RPMI7951 (cell line): Measurements from ENCODE around the gene TNFSF8. TPM values are rescaled to one million over a fixed set of nuclear protein-coding genes. Genes with fewer than 3 reads are reported as not detected.

Source experiments
- DNase-seq: peaks from one replicate; pipeline ENCODE4 v3.0.0-alpha.2; 2012; ENCODE audit warnings: low read depth
- total RNA-seq: library from RNA; depleted of rRNA; stranded (reverse); fragments of >200 nt; shearing (Covaris generic); gene quantifications from 2 replicates; pipeline ENCODE4 v1.2.3, GENCODE V29; 2014; rRNA removed

Gene TNFSF8
- total RNA-seq, 1 experiment from 2014 or later: not detected

DNA sequence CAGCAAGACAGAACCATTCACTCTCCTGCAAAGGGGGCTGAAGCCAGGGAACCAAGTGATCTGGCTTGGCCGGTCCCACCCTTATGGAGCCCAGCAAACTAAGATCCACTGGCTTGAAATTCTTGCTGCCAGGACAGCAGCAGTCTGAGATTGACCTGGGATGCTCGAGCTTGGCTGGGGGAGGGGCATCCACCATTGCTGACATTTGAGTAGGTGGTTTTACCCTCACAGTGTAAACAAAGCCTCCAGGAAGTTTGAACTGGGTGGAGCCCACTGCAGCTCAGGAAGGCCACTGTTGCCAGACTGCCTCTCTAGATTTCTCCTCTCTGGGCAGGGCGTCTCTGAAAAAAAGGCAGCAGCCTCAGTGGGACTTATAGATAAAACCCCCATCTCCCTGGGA is 60.5 kb downstream of the TNFSF8 start:
- DNase-seq: no peak

DNA sequence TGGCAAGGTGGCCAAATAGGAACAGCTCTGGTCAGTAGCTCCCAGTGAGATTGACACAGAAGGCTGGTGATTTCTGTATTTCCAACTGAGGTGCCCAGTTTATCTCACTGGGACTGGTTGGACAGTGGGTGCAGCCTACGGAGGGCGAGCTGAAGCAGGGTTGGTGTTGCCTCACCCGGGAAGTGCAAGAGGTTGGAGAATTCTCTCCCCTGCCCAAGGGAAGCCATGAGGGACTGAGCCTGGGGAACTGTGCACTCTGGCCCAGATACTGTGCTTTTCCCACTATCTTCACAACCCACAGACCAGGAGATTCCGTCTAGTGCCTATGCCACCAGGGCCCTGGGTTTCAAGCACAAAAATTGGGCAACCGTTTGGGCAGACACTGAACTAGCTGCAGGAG is 61.0 kb downstream of the TNFSF8 start:
- no peak for DNase-seq

DNA sequence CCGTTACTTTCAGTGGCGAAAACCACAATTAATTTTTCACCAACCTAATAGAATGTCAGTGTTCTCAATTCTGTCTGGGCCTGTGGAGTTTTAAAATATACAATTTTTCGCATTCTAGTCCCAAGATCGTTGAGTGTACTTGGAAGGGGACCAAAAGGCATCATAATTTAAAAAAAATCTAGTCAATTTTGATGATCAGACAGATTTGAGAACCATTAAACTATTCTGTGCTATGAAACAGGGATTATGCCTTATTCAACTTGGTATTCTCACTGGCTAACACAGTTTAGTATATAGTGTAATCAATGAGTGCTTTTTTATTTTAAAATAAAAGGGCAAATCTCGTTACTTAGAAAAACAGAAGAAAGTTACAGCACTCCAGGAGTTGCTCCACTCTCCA is 63.1 kb downstream of the TNFSF8 start:
- DNase-seq: no peak

DNA sequence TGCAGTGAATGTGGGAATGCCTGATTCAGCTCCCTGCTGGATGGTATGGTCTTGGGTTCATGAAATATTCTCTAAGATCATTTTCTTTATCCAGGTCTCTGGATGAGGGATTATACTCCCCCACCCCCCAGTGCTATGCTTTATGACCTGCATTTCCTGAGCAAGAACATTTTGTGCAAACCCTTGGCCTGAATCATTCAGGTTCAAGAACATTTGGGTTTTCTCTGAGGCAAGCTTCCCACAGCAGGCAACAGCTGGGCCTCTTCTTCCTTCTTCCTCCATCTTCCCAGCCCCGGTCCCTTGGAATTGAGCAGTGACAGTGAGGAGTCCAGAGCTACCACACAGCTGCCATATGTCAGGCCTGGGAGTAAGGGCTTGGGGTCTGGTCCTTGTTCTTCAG is 65.9 kb downstream of the TNFSF8 start:
- DNase-seq: no peak

DNA sequence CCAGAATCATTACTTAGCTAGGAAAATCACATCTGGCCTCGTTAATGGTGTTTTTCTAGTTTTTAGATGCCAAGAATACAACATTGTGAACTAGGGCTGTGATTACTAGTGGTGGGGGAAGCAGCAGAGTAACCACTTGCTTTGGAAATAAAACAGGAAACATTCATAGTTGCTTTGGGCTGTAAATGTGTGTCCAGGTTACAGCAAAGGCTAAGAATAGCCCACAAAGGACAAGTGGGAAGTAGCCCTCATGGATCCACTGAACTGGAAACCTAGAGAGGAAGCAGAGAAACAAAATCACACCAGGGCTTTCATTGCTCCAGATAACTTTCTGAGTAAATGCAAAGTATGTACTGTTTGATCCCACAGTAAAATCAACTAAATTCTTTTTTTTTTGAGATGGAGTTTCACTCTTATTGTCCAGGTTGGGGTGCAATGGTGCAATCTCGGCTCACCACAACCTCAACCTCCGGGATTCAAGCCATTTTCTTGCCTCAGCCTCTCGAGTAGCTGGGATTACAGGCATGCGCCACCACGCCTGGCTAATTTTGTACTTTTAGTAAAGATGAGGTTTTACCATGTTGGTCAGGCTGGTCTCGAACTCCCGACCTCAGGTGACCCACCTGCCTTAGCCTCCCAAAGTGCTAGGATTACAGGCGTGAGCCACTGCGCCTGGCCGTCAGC is 68.3 kb downstream of the TNFSF8 start:
- DNase-seq: peak; percentile 36

DNA sequence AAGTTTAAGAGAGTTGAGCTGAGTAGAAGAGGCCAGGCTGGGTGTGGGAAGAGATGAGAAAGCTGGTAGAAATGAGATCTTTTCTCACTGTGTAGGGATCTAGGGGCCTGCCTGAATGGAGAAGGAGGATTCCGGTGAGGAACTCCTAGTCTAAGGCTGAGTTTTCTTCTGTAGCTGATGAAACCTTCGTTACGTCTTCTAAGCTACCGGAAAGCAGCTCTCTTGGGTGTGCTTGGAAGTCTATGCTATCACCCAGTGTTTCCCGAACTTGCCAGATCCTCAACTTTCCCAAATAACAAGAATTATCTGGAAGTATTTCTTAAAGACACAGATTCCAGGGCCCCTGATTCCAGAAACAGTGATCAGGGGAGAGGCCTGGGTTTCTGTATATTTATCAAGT is 69.1 kb downstream of the TNFSF8 start:
- no peak for DNase-seq

DNA sequence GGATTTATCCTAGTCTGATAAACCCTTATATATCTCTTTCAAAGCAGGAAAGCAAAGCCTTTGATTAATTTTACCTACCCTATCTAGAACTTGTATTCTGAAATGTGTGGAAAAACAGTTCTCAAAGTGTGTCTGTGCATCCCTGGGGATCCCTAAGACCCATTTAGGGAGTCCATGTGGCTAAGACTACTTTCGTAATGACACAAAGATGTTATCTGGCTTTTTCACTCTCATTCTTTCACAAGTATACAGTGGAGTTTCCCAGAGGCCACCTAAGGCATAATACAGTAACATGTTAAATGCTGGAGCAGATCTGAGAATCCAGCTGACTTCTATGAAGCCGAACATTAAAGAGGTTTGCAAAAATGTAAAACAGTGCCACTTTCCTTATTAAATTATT is 70.2 kb downstream of the TNFSF8 start:
- DNase-seq: no peak

DNA sequence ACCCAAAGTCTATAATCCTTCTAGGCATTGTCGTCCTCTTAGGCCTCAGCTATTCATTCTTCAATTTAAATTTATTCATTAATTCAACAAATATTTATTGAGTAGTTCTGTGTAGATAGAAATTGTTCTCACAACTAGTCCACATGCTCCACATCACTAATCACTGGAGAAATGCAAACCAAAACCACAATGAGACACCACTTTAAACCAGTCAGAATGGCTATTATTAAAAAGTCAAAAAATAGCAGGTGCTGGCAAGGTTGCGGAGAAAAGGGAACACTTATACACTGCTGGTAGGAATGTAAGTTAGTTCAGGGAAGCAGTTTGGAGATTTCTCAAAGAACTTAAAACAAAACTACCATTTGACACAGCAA is 73.5 kb downstream of the TNFSF8 start:
- no peak for DNase-seq

DNA sequence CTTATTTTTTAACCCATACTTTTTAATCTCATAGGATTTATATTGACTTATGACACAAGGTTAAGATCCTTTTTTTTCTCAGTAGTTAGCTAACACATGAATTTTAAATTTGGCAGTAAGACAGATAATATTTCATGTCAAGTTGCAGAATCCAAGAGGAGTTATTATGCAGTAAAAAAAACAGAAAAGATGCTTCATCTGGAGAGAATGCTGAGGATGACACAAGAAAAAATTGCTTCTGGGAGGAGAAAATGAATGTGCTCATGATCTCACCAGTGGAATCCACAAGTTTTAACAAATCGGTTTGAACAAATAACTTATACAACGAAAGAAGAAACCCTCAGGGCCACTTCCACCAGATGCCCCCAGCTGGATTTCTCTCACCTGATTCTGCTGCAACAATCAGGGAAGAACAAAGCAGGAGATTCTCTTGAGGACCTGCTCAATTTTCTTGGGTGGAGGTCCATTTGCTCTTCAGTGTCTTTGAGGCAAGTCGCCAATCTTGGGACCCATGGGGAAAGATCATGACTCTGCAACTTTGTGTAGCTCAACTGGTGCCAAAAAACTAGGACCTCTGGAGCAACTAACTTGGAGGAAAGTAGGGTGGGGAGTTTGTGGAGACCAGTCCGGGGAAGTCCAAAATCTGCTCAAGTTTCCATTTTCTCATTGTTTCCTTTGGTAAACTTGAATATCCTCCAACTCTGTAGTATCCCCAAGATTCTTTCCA is 74.0 kb downstream of the TNFSF8 start:
- DNase-seq: no peak

DNA sequence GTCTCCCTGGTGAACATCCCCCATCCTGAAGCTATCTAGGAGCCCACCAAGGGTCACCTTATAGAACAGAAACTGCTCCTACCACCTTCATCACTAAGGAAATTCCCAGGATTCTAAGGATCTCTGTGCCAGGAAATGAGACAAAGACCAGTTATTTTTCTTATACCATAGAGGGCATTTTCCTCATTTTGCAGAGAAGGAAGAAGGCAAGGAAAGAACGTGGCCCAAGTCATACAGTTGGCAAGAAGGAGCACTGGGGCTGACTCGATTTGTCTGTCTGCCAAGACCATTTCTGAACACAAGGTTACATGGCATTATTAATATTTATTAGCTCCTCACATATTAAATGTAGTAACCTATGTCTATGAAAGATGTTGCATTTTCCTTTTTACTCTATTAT is 74.9 kb downstream of the TNFSF8 start:
- no peak for DNase-seq

DNA sequence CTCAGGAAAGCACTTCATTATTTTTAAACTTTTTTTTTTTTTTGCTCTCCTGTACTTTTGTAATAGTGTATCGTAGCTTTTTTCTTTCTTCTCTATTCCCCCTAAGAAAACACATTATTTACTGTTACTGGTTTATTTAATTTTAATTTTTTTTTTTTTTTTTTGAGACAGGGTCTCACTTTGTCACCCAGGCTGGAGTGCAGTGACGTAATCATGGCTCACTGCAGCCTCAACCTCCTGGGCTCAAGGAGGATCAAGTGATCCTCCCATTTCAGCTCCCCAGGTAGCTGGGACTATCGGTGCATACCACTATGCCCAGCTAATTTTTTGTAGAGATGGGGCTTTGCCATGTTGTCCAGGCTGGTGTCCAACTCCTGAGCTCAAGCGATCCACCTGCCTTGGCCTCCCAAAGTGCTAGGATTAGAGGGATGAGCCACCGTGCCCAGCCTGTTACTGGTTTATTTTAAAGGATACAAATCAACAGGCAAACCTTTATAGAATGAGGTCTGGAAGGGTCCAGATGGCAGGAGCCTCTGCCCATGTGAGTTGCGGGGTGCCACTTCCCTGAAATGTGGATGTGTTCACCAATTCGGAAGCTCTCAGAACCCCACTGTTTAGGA is 75.5 kb downstream of the TNFSF8 start:
- no peak for DNase-seq

DNA sequence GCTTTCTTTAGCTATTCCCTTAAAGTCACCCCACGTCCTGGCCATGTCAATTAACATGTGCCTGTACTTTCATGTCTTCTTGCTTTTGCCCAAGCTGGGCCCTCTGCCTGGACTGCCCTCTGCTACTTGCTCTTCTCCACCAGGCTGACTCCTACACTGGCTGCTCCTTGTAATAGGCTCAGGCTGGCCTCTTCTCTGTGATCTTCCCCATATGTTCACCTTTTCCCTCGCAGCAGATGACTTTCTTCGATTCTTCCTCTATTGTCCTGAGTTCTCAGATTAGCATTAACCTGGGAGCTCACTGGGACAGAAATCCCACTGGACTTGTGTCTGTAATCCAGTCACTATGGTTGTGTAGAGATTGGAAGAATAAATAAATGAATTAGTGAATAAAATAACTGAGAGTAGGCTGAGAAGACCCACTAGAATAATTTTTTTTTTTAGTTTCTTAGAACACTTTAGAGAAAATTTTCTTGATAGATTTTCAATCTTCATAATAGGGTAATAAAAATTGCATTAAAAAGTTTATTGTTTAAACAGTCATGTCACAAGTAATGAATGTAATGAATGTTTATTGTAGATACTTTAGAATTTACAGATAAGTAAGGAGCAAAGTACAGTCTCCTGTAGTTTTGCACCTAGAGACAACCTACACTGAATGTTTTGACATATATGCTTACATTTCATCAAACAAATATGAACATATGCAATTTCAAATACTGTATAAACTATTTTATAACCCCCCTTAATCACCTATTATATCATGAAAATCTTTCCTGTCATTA is 77.1 kb downstream of the TNFSF8 start:
- DNase-seq: no peak

DNA sequence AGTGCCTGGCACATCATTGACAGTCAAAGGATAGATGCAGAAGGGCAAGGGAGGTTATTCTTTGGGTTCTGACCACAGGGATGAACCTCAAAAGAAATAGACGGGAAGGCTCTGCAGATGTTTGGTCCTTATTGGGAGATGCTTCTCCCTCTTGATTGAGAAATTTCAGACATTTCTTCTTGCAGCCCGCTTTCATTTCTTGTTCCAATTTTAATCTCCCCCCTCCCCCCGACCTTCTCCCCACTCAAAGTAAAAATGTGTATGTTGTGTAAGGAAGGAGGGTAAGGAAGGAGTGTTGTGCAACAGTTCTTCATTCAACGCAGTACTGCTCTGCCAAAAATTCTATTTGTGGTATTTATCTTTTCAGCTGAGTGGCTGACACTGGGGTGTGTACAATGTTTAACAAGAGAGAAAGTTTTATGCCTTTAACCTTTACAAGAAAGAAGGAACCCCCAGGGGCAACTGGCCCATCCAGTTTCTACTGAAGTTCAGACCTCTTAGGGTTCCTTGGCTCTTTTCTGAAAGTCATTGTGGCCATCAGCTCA is 78.3 kb downstream of the TNFSF8 start:
- peak; percentile 21 for DNase-seq

DNA sequence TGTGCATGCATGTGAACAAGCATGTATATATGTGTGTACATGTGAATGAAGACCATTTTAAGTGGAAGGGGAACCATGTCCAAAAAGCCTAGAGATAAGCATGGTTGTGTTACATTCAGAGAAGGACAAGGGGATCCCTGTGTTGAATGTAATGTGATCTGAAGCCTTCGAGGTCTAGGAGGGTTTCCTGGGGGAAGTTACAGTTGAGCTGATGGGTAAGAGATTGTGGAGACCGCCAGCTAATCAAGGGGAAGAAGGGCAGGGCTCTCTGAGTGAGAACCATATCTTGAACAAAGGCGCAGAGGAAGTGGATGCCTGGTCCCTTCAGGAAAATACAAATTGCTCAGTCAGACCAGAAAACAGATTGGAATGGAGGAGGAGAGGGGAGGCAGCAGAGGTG is 79.1 kb downstream of the TNFSF8 start:
- DNase-seq: no peak

Other genes starting within 250 kb of the TNFSF8 start
- not detected in 2 replicates for gene TEX48, start 248.4 kb downstream of the TNFSF8 start, total RNA-seq
- gene TNFSF15, start 124.6 kb downstream of the TNFSF8 start, total RNA-seq: 0.24 and 0.49 TPM in 2 replicates
- gene TNC, start 187.6 kb upstream of the TNFSF8 start, total RNA-seq: 167 and 188 TPM in 2 replicates